ENCODE results near the gene WSCD2.

DNA sequence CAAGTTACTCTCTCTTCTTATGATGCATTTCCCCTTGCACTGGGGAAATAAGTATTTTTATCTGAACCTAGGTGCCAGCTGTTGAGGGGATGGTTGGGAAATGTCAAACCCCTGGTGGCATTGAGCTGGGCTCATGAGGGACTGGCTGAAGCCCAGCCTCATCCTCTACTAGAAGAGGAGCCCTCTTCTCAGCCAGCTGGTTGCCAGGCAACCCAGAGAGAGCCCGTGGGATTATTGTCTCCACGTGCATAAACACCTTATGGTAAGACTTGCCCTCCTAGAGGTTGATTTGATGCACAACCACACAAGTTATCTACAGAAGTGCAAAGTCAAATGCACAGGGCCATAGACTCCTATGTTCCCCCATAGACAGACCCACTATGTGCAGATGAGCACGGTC is 89.8 kb downstream of the WSCD2 start:
- TF ChIP-seq EZH2 (IDR thresholded peaks at IDR 0.05; ENCODE audit: insufficient read depth, poor library complexity, severe bottlenecking) (no peak), EZH2phosphoT487 (IDR thresholded peaks at IDR 0.05; ENCODE audit: insufficient read depth, low read depth) (no peak)
